ENCODE data around the gene CERS6. TPM values are rescaled to one million over a fixed set of nuclear protein-coding genes. Genes with fewer than 3 reads are reported as not detected.
A peak's percentile ranks its signal among the peaks of the same experiment; 100 is the strongest.

The CERS6 gene
- total RNA-seq, 8 experiments from 2014 or later: 18.2 to 59.9 (median 39.7) TPM

DNA sequence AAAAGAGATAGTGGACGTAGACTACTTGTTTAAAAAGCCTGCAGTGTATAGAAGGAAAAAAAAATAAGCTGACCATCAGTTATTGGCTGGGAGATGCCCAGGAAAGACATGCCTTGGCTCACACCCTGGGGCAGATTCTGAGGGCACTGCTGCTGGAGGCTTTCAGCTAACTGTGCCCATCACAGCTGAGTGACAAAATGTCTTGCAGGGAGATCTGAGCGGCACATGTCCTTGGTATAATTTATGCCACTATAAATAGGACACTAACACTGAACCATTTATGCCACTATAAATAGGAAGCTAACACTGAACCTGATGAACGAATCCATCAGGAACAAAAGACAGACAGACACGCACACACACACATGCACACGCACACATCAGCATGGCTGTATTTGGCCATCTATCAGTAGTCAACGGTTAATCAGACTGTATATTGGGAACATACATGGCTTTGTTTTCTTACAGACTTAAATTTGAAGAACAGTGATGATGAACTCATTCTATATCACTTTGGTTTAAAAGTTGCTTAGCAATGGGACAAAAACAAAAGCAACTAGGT, 278.2 kb downstream of the CERS6 start:
- ATAC-seq (replicated peaks in 6 of 8): no peak
- no peak overlapping the region for H3K27ac ChIP-seq

GRCh38 chr2:168736649-168737445, 280.8 kb downstream of the CERS6 start:
- in situ Hi-C loops (cut with MboI; ENCODE audit: low pct_unique_long_range_greater_than_20kb in 2 of 9, low sequenced_read_pairs in 9 of 9, unreplicated experiment in 9 of 9): no loop called here
- Histone ChIP-seq H3K4me3 (no peak overlapping the region), H3K4me1 (replicated peaks in 1 of 2) (peaks cover 18 to 29% of the 10 kb centered on the region in 2 donors), H3K27ac (peak overlapping the region; percentile 28 to 55)
- ATAC-seq (replicated peaks in 6 of 8): peak in 5 of 8 experiments; percentile 66 to 89 (median 85)
- WGBS, 10 experiments: 62 to 100% (median 88%) methylated on average over 1 to 11 of the region's 12 CpGs

More for the DNA sequence above, 278.2 kb downstream of the CERS6 start:
- WGBS, 10 experiments: 71 to 100% (median 93%) methylated on average over 1 to 5 of the region's 6 CpGs
- Histone ChIP-seq H3K4me1 (replicated peaks in 1 of 2) (peaks cover 31 to 45% of the 10 kb centered on the region in 2 donors), H3K4me3 (no peak overlapping the region)
- in situ Hi-C loops (cut with MboI; ENCODE audit: low pct_unique_long_range_greater_than_20kb in 2 of 9, low sequenced_read_pairs in 9 of 9, unreplicated experiment in 9 of 9): no loop called here

DNA sequence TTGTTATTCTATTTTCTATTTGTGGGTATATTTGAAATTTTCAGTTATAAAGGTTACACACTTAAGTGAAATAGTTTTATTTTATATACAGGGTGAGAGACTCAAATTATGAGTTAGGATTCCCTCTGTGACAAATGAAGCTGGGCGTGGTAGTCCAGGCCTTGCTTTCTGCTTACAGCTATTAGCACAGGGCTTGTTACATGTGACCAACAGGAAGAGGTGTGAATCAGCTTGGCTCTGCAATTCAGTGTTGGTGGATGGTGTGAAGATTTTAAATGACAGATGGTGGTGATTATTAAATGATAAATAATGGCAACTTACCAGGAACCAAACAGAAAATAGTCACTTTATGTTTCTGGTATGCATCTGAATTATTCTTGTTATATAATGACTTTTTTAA, 282.0 kb downstream of the CERS6 start:
- peaks cover 11 to 19% of the 10 kb centered on the region in 2 donors for H3K4me1 ChIP-seq (replicated peaks in 1 of 2)
- in situ Hi-C loops (cut with MboI; ENCODE audit: low pct_unique_long_range_greater_than_20kb in 2 of 9, low sequenced_read_pairs in 9 of 9, unreplicated experiment in 9 of 9): no loop called here
- 29 to 60% (median 56%) methylated on average over 1 of the region's 1 CpG; no CpG with 5 or more reads in 7 of the 10 experiments for WGBS, 10 experiments
- H3K27ac ChIP-seq: no peak overlapping the region
- no peak overlapping the region for H3K4me3 ChIP-seq
- ATAC-seq (replicated peaks in 6 of 8): peak; percentile 61 to 99 (median 88)

DNA sequence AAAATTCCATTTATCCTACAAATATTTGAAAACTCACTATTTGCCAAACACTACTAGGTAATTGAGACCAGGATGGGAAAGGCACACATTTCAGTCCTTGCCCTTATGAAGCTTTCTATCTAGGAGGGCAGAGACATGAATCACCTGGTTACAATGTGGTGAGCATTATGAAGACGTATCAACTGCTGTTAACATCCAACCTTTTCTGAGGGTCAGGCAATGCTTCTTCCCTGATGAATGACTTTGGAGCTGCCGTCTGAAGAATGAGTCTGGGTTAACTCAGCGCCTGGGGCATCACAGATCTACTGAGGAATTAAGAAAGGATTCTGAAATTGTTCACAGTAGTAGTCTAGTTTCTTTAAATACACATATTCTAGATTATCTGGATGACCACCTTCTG, 284.3 kb downstream of the CERS6 start:
- 29 to 100% (median 81%) methylated on average over 1 to 3 of the region's 3 CpGs for WGBS, 10 experiments

GRCh38 chr2:168740788-168741187, 284.7 kb downstream of the CERS6 start:
- Histone ChIP-seq H3K4me1 (replicated peaks in 1 of 2) (peaks cover 11 to 19% of the 10 kb centered on the region in 2 donors), H3K4me3 (no peak overlapping the region), H3K27ac (no peak overlapping the region)
- no peak for ATAC-seq (replicated peaks in 6 of 8)
- in situ Hi-C loops (cut with MboI; ENCODE audit: low pct_unique_long_range_greater_than_20kb in 2 of 9, low sequenced_read_pairs in 9 of 9, unreplicated experiment in 9 of 9): no loop called here
- WGBS, 10 experiments: 33 to 100% (median 89%) methylated on average over 1 to 3 of the region's 3 CpGs; no CpG with 5 or more reads in 1 of the 10 experiments

More for the DNA sequence above, 284.3 kb downstream of the CERS6 start:
- Histone ChIP-seq H3K27ac (no peak overlapping the region), H3K4me3 (no peak overlapping the region), H3K4me1 (replicated peaks in 1 of 2) (peaks cover 11 to 19% of the 10 kb centered on the region in 2 donors)
- in situ Hi-C loops (cut with MboI; ENCODE audit: low pct_unique_long_range_greater_than_20kb in 2 of 9, low sequenced_read_pairs in 9 of 9, unreplicated experiment in 9 of 9): no loop called here
- no peak for ATAC-seq (replicated peaks in 6 of 8)

GRCh38 chr2:168742258-168742932, 286.3 kb downstream of the CERS6 start:
- Histone ChIP-seq H3K4me3 (no peak overlapping the region), H3K4me1 (replicated peaks in 1 of 2) (peaks cover under 1 to 10% of the 10 kb centered on the region in 2 donors), H3K27ac (no peak overlapping the region)
- no peak for ATAC-seq (replicated peaks in 6 of 8)
- 67 to 100% (median 92%) methylated on average over 1 to 4 of the region's 4 CpGs for WGBS, 10 experiments
- in situ Hi-C loops (cut with MboI; ENCODE audit: low pct_unique_long_range_greater_than_20kb in 2 of 9, low sequenced_read_pairs in 9 of 9, unreplicated experiment in 9 of 9): no loop called here

- in situ Hi-C loops (cut with MboI; ENCODE audit: low pct_unique_long_range_greater_than_20kb in 2 of 9, low sequenced_read_pairs in 9 of 9, unreplicated experiment in 9 of 9): no loop called here
- no peak for ATAC-seq (replicated peaks in 6 of 8)
- Histone ChIP-seq H3K4me3 (no peak overlapping the region), H3K27ac (no peak overlapping the region), H3K4me1 (replicated peaks in 1 of 2) (no peaks in the 10 kb centered on the region)
- WGBS, 10 experiments: 40 to 100% (median 100%) methylated on average over 1 to 2 of the region's 2 CpGs; no CpG with 5 or more reads in 2 of the 10 experiments
These were observed 288.8 kb downstream of the CERS6 start for GRCh38 chr2:168744844-168745243.

DNA sequence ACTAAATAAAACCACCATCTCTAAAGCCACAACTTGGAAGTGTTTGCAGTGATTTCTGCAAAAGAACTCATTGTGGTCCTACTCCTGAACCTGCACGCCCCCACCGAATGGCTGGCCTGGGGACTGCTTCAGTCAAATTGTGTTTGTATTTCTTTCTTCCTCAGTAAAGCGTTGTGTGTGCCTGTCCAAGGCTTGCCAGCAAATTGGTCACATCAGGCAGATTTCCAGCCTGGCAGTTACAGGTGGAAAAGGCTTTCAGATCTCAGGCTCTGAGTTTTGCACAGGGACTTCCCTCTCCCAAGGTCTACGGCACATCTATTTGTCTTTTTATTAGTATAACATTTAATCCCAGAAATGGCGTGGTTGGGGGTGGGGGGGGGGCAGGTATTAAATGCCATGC, 292.4 kb downstream of the CERS6 start:
- no peak overlapping the region for H3K27ac ChIP-seq
- in situ Hi-C loops (cut with MboI; ENCODE audit: low pct_unique_long_range_greater_than_20kb in 2 of 9, low sequenced_read_pairs in 9 of 9, unreplicated experiment in 9 of 9): no loop called here
- no peaks in the 10 kb centered on the region for H3K4me1 ChIP-seq (replicated peaks in 1 of 2)
- no peak overlapping the region for H3K4me3 ChIP-seq
- 82 to 100% (median 96%) methylated on average over 2 to 3 of the region's 5 CpGs; no CpG with 5 or more reads in 2 of the 10 experiments for WGBS, 10 experiments
- ATAC-seq (replicated peaks in 6 of 8): no peak

DNA sequence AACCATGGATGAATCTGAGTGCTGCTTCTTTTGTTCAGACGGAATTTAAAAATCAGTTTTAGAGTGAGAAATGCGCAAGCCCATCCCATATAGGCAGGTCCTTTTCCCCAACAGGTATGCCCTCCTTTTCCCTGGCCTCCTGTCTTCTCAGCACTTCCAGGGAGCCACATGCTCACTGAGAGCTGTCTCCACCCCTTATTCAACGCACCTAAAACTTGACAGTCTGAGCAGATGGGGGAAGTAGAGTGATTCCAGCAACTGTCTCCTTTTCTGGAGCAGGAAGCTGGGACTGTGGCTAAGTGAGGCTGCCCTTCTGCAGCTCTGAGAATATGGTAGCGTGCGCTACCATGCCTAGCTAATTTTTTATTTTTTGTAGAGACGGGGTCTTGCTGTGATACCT, 293.2 kb downstream of the CERS6 start:
- Histone ChIP-seq H3K4me1 (replicated peaks in 1 of 2) (no peaks in the 10 kb centered on the region), H3K4me3 (no peak overlapping the region), H3K27ac (no peak overlapping the region)
- no peak for ATAC-seq (replicated peaks in 6 of 8)
- in situ Hi-C loops (cut with MboI; ENCODE audit: low pct_unique_long_range_greater_than_20kb in 2 of 9, low sequenced_read_pairs in 9 of 9, unreplicated experiment in 9 of 9): no loop called here
- 40 to 100% (median 75%) methylated on average over 1 to 3 of the region's 6 CpGs; no CpG with 5 or more reads in 3 of the 10 experiments for WGBS, 10 experiments

GRCh38 chr2:168751104-168751740, 295.1 kb downstream of the CERS6 start:
- H3K4me3 ChIP-seq: no peak overlapping the region
- H3K4me1 ChIP-seq (replicated peaks in 1 of 2): no peaks in the 10 kb centered on the region
- in situ Hi-C loops (cut with MboI; ENCODE audit: low pct_unique_long_range_greater_than_20kb in 2 of 9, low sequenced_read_pairs in 9 of 9, unreplicated experiment in 9 of 9): loop anchor here in 3 of 9 experiments (10.0 to 25.0 kb wide), 3 partner anchors 161 to 414 kb away; partner anchors contain the start of gene G6PC2 (in 1 of the 3)
- no peak for ATAC-seq (replicated peaks in 6 of 8)
- no peak overlapping the region for H3K27ac ChIP-seq

- in situ Hi-C loops (cut with MboI; ENCODE audit: low pct_unique_long_range_greater_than_20kb in 2 of 9, low sequenced_read_pairs in 9 of 9, unreplicated experiment in 9 of 9): loop anchor here in 3 of 9 experiments (10.0 to 25.0 kb wide), 3 partner anchors 160 to 415 kb away; partner anchors contain the start of gene G6PC2 (in 1 of the 3)
These were observed 296.3 kb downstream of the CERS6 start for GRCh38 chr2:168752361-168752760.

DNA sequence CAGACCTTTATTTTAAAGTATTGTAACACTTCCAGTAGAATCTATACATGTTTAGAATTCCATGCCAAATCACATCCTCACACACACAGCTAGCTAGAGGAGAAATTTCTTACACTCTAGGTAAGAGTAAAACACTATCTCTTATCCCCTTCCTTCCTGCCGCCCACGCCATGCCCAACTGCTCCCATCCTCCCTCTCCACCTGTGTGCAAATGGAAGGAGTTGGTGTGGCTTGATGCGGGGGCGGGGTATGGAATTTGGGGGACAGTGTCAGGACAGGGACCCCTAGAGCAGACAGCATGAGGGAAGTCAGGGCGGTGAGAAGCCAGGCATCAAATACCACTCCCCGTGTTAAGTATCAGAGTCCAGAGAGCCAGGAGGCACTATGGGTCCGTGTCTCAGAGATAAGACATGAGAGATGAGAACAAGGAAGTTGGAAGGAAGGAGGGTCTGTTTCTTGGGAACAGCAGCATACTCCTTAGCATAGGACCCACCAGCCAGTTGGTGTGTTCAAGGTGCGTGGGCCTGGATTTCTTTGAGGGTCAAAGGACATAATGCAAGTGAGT, 297.8 kb downstream of the CERS6 start:
- H3K4me1 ChIP-seq (replicated peaks in 1 of 2): no peaks in the 10 kb centered on the region
- 90 to 100% (median 100%) methylated on average over 2 to 3 of the region's 8 CpGs; no CpG with 5 or more reads in 7 of the 10 experiments for WGBS, 10 experiments
- no peak overlapping the region for H3K27ac ChIP-seq
- no peak overlapping the region for H3K4me3 ChIP-seq
- in situ Hi-C loops (cut with MboI; ENCODE audit: low pct_unique_long_range_greater_than_20kb in 2 of 9, low sequenced_read_pairs in 9 of 9, unreplicated experiment in 9 of 9): loop anchor here in 3 of 9 experiments (10.0 to 25.0 kb wide), 3 partner anchors 158 to 417 kb away; partner anchors contain the start of gene G6PC2 (in 1 of the 3)
- ATAC-seq (replicated peaks in 6 of 8): no peak

More at GRCh38 chr2:168752361-168752760, 296.3 kb downstream of the CERS6 start:
- Histone ChIP-seq H3K4me1 (replicated peaks in 1 of 2) (no peaks in the 10 kb centered on the region), H3K4me3 (no peak overlapping the region), H3K27ac (no peak overlapping the region)
- WGBS, 10 experiments: 83 to 100% (median 100%) methylated on average over 1 to 7 of the region's 8 CpGs; no CpG with 5 or more reads in 2 of the 10 experiments
- ATAC-seq (replicated peaks in 6 of 8): no peak
